Motor neuron (in vitro differentiated cells): ENCODE measurements around the gene ARMH4. TPM values are rescaled to one million over a fixed set of nuclear protein-coding genes. Genes with fewer than 3 reads are reported as not detected.

Experiments
- ATAC-seq, 8 experiments: fragments of 200-7000 bp; cut with Tn5 transposase; replicated peaks in 6 of 8; 2 replicates each; pipeline ENCODE4 v1.8.0; 2021; ENCODE audit warnings: mild to moderate bottlenecking in 8 of 8, moderate library complexity in 8 of 8
- H3K27ac ChIP-seq, 2 donors: fragments of 250-450 bp; sonication (Bioruptor Pico); 2 replicates each; pipeline ENCODE4 v1.9.0; 2021; ENCODE audit warnings: antibody characterized with exemption in 2 of 2, mild to moderate bottlenecking in 2 of 2, moderate library complexity in 1 of 2
- H3K4me1 ChIP-seq, 2 donors: fragments of 250-450 bp; sonication (Bioruptor Pico); replicated peaks in 1 of 2; 2 replicates each; pipeline ENCODE4 v1.6.1; 2021; ENCODE audit warnings: antibody characterized with exemption in 2 of 2, mild to moderate bottlenecking in 2 of 2, moderate library complexity in 1 of 2
- H3K4me3 ChIP-seq, 5 donors: fragments of 250-450 bp; sonication (Bioruptor Pico); 2 replicates each; pipeline ENCODE4 v1.9.0; 2021; ENCODE audit warnings: antibody characterized with exemption in 5 of 5, mild to moderate bottlenecking in 5 of 5, moderate library complexity in 4 of 5
- WGBS, 10 experiments: fragments of 450-650 bp; shearing (Covaris generic); methylation state at CpG; one replicate each; pipeline ENCODE4 v1.0.0; 2022; 5-methylcytosine and 5-hydroxymethylcytosine counted together
- in situ Hi-C, 9 experiments: fragments of 400-800 bp; cut with MboI; loops; one replicate each; pipeline ENCODE4 v1.15.0; 2021; ENCODE audit warnings: low sequenced_read_pairs in 9 of 9, low pct_unique_long_range_greater_than_20kb in 2 of 9; ENCODE audit not compliant: unreplicated experiment in 9 of 9
- total RNA-seq, 8 experiments: library from RNA; unstranded; fragments of 300-600 nt; gene quantifications; 2 replicates each; pipeline versions ENCODE4 v1.2.3 to v1.2.4, GENCODE V29; 2022

ARMH4 gene
- total RNA-seq, 8 experiments from 2014 or later = 0.45 to 24.0 (median 15.3) TPM

DNA sequence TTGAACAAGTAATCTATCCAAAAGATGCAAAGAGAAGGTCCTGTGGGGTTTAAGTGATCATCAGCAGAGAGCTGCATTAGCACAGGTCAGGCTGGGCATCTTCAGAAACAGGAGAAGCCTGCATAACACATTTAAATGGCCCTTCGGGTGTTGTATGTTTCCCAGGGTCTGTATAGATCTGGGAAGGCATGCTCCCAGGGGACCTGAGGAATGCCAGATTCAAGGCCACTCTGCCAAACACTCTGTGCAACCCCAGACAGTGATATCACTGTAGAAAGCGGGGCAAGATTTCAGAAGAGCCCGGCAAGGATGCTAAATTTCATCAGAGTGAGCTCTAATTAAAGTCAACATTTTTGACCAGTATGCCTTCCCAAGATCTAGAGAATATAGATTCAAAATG lies 92.9 kb downstream of the ARMH4 start:
- Histone ChIP-seq H3K27ac (no peak overlapping the region), H3K4me3 (no peak overlapping the region), H3K4me1 (peaks cover 2 to 15% of the 10 kb centered on the region in 2 donors)
- peak in 1 of 8 experiments; percentile 44 for ATAC-seq
- 20 to 100% (median 85%) methylated on average over 1 to 3 of the region's 3 CpGs; no CpG with 5 or more reads in 4 of the 10 experiments for WGBS, 10 experiments
- in situ Hi-C loops = loop anchor here in 5 of 9 experiments (25.0 kb wide), 2 partner anchors 372 to 572 kb away; partner anchors contain the start of gene CCDC198 (in 4 of the 5)

DNA sequence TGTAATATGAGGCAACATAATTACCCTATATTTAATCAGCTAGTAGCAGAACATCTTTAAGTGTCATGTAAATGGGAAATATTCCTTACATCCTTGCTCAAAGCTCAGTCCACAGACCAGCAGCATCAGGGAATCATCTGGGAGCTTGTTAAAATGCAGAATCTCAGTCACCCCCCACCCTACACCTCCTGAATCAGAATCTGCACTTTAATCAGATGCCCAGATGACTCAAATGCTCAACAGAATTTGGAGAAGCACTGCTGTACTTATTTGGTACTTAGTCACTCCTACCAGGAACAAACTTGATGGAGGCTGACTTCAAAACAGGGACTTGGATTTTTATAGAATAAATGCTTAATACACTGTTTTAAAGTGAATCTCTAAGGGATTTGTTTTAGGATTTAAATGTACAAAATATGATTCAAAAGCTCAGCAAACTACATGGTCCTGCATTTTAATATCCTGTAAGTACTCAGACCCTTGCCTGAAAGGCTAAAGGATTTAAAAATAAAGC lies 96.5 kb downstream of the ARMH4 start:
- ATAC-seq = no peak
- H3K4me1 ChIP-seq = peaks cover 2 to 15% of the 10 kb centered on the region in 2 donors
- no peak overlapping the region for H3K4me3 ChIP-seq
- in situ Hi-C loops = loop anchor here in 5 of 9 experiments (25.0 kb wide), 2 partner anchors 368 to 568 kb away; partner anchors contain the start of gene CCDC198 (in 4 of the 5)
- no peak overlapping the region for H3K27ac ChIP-seq

- Histone ChIP-seq H3K4me1 (peaks cover 2 to 7% of the 10 kb centered on the region in 2 donors), H3K4me3 (no peak overlapping the region), H3K27ac (no peak overlapping the region)
- in situ Hi-C loops = loop anchor here in 5 of 9 experiments (25.0 kb wide), 2 partner anchors 367 to 567 kb away; partner anchors contain the start of gene CCDC198 (in 4 of the 5)
- WGBS, 10 experiments = 43 to 100% (median 63%) methylated on average over 1 to 2 of the region's 3 CpGs; no CpG with 5 or more reads in 5 of the 10 experiments
- peak in 2 of 8 experiments; percentile 42 to 99 for ATAC-seq
These were observed 97.9 kb downstream of the ARMH4 start for GRCh38 chr14:58054100-58054499.

GRCh38 chr14:58048219-58048618 lies 103.8 kb downstream of the ARMH4 start:
- in situ Hi-C loops = no loop called here
- H3K27ac ChIP-seq = no peak overlapping the region

GRCh38 chr14:58027904-58028303 lies 124.1 kb downstream of the ARMH4 start:
- Histone ChIP-seq H3K4me1 (no peaks in the 10 kb centered on the region), H3K4me3 (no peak overlapping the region), H3K27ac (no peak overlapping the region)
- ATAC-seq = no peak
- in situ Hi-C loops = no loop called here

More at GRCh38 chr14:58048219-58048618, 103.8 kb downstream of the ARMH4 start:
- WGBS, 10 experiments = 23 to 93% (median 80%) methylated on average over 1 to 5 of the region's 5 CpGs; no CpG with 5 or more reads in 1 of the 10 experiments
- peak in 1 of 8 experiments; percentile 16 for ATAC-seq
- no peaks in the 10 kb centered on the region for H3K4me1 ChIP-seq
- H3K4me3 ChIP-seq = no peak overlapping the region

- ATAC-seq = no peak
- 40 to 100% (median 86%) methylated on average over 1 of the region's 1 CpG; no CpG with 5 or more reads in 3 of the 10 experiments for WGBS, 10 experiments
- Histone ChIP-seq H3K4me1 (no peaks in the 10 kb centered on the region), H3K4me3 (no peak overlapping the region), H3K27ac (no peak overlapping the region)
- in situ Hi-C loops = no loop called here
These were observed 125.0 kb downstream of the ARMH4 start for GRCh38 chr14:58026967-58027366.

- Histone ChIP-seq H3K27ac (no peak overlapping the region), H3K4me1 (no peaks in the 10 kb centered on the region), H3K4me3 (no peak overlapping the region)
- in situ Hi-C loops = no loop called here
- no peak for ATAC-seq
- 0 to 88% (median 50%) methylated on average over 1 of the region's 1 CpG; no CpG with 5 or more reads in 4 of the 10 experiments for WGBS, 10 experiments
These were observed 125.8 kb downstream of the ARMH4 start for GRCh38 chr14:58026219-58026618.

DNA sequence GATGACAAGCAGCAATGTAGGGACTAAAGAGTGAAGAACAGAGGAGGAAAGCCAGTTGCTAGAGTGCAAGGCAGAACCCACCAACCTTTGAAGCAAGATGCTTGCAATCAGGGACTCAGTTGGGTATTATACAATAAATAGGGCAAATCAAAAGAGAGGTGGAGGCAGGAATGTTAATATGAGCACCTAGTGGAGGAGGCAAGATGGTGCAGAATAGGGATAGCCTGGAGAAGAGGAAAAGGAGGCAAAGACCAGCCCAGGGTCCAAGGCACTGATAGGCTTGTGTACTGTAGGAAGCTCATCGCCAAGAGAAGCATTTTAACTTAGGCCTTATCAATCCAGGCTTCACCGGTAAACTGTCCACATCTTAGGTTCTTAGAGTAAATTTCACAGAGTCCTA lies 137.2 kb downstream of the ARMH4 start:
- Histone ChIP-seq H3K4me1 (peaks cover 0 to 4% of the 10 kb centered on the region in 2 donors), H3K27ac (no peak overlapping the region), H3K4me3 (no peak overlapping the region)
- ATAC-seq = no peak
- 60 to 100% (median 93%) methylated on average over 1 to 2 of the region's 2 CpGs; no CpG with 5 or more reads in 5 of the 10 experiments for WGBS, 10 experiments
- in situ Hi-C loops = no loop called here

- Histone ChIP-seq H3K4me1 (peaks cover 0 to 3% of the 10 kb centered on the region in 2 donors), H3K27ac (no peak overlapping the region), H3K4me3 (no peak overlapping the region)
- no peak for ATAC-seq
- in situ Hi-C loops = no loop called here
- WGBS, 10 experiments = 0 to 100% (median 89%) methylated on average over 1 to 2 of the region's 2 CpGs; no CpG with 5 or more reads in 1 of the 10 experiments
These were observed 149.4 kb downstream of the ARMH4 start for GRCh38 chr14:58002618-58003017.

- in situ Hi-C loops = no loop called here
- WGBS, 10 experiments = 17 to 100% (median 57%) methylated on average over 1 of the region's 1 CpG; no CpG with 5 or more reads in 3 of the 10 experiments
- ATAC-seq = peak in 1 of 8 experiments; percentile 59
- Histone ChIP-seq H3K27ac (no peak overlapping the region), H3K4me1 (peaks cover 0 to 3% of the 10 kb centered on the region in 2 donors), H3K4me3 (no peak overlapping the region)
These were observed 152.0 kb downstream of the ARMH4 start for GRCh38 chr14:57999979-58000378.

DNA sequence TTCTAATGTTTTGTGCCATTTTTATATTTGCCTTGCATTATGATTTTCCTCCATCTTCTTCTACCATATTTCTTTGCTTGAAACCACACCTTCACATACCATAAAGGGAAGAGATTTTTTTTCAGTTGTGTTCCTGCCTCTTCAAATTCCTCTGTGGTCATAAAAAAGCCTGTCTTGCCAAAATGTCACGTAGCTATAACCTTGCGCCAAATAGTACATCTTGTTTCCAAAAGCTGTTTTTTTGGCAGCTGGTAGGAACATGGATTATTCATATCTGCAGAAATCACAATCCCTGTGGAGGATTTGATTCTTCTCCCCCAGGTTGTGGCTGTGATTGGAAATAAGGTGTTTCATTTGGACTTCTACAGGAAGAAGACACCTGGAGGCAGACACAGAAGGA lies 152.5 kb downstream of the ARMH4 start:
- 25 to 100% (median 83%) methylated on average over 1 to 2 of the region's 2 CpGs; no CpG with 5 or more reads in 1 of the 10 experiments for WGBS, 10 experiments
- in situ Hi-C loops = no loop called here
- H3K27ac ChIP-seq = no peak overlapping the region
- no peak overlapping the region for H3K4me3 ChIP-seq
- no peak for ATAC-seq
- peaks cover 0 to 3% of the 10 kb centered on the region in 2 donors for H3K4me1 ChIP-seq

- Histone ChIP-seq H3K4me3 (no peak overlapping the region), H3K4me1 (peaks cover 0 to 3% of the 10 kb centered on the region in 2 donors), H3K27ac (no peak overlapping the region)
- WGBS, 10 experiments = 60 to 100% (median 84%) methylated on average over 1 of the region's 1 CpG; no CpG with 5 or more reads in 4 of the 10 experiments
- in situ Hi-C loops = no loop called here
- no peak for ATAC-seq
These were observed 153.2 kb downstream of the ARMH4 start for GRCh38 chr14:57998766-57999165.

DNA sequence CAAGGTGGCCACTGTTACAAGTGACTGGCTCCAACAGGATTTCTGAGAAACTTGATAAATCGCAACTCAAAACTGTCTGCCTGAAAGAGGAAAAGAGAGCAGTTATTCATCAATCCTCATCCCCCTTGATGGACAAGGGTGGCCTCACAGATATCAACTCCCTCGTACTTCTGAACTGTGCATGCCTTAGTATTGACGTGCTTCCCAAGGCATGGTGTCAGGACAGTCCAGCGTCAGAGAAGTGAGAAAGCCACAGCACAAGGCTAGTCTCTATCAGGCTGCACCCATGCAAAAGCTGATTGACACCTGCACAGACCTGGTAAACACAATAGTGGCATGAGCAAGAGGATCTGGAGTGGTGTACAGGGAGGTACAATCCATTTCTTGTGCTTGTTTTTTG lies 160.7 kb downstream of the ARMH4 start:
- H3K4me1 ChIP-seq = no peaks in the 10 kb centered on the region
- no peak for ATAC-seq
- in situ Hi-C loops = no loop called here
- H3K27ac ChIP-seq = no peak overlapping the region
- H3K4me3 ChIP-seq = no peak overlapping the region
- 67 to 89% (median 81%) methylated on average over 2 to 4 of the region's 4 CpGs; no CpG with 5 or more reads in 6 of the 10 experiments for WGBS, 10 experiments

GRCh38 chr14:57988445-57988844 lies 163.6 kb downstream of the ARMH4 start:
- in situ Hi-C loops = no loop called here
- Histone ChIP-seq H3K4me1 (no peaks in the 10 kb centered on the region), H3K27ac (no peak overlapping the region), H3K4me3 (no peak overlapping the region)
- 10 to 96% (median 88%) methylated on average over 2 to 4 of the region's 5 CpGs; no CpG with 5 or more reads in 5 of the 10 experiments for WGBS, 10 experiments
- ATAC-seq = no peak
